GM18909 (cell line): Measurements from ENCODE around the gene SLC2A3.
"Not testable (repeated sequence)": the region's sequence is repeated elsewhere in the genome, so short reads cannot be mapped to it uniquely, and the experiment has no call there.

Experiments used
- ATAC-seq: cut with Tn5 transposase; IDR thresholded peaks from one replicate; pipeline ENCODE4 v1.9.1; 2021; ENCODE audit warnings: mild to moderate bottlenecking; ENCODE audit not compliant: unreplicated experiment, poor library complexity

SLC2A3 gene

DNA sequence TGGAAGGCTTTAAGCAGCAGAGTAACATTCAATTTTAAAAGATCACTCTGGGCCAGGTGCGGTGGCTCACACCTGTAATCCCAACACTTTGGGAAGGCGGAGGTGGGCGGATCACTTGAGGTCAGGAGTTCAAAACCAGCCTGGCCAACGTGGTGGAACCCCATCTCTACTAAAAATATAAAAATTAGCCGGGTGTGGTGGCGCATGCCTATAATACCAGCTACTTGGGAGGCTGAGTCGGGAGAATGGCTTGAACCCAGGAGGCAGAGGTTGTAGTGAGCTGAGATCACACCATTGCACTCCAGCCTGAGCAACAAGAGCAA lies 17.8 kb downstream of the SLC2A3 start:
- not testable (repeated sequence) for ATAC-seq

GRCh38 chr12:7917392-7918267 lies 18.4 kb downstream of the SLC2A3 start:
- ATAC-seq: no peak

- no peak for ATAC-seq
Observed at GRCh38 chr12:7916936-7917335, 19.1 kb downstream of the SLC2A3 start.

DNA sequence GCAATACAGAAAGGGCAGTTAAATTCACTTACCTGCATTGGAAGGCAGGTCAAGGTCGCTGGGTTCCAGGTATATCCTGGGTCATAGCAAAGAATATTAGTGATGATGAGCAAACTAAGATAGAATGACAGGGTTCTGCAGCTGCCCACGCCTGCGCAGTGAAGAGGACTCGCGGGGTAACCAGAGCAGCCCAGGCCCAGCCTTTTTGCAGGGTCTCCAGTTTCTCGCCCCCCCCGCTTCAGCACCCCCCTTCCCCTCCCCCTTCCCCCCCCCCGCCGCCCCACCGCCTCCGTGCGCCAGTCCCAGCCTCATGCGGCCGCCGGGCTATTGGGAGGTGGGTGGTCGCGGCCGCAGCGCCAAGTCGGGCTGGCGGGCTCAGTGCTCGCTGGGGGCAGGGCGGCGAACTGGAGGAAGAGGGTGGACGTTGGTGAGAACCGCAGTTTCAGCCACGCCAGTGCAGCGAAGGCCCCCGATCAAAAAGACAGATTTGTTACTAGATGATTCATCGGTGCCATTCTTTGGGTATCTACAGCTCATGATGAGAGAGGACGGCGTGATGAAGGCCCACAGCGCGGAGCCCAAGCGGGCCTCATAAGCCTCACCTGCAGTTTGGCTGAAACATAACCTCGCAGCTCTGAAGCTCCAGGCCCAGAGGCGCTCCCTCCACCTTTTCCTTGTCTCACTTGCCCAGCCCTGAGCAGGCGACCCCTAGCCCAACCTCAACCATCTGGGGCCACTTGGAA lies 20.2 kb downstream of the SLC2A3 start:
- no peak for ATAC-seq

- ATAC-seq: not testable (repeated sequence)
Observed at GRCh38 chr12:7910106-7910505, 25.9 kb downstream of the SLC2A3 start.

GRCh38 chr12:7907009-7907408 lies 29.0 kb downstream of the SLC2A3 start:
- ATAC-seq: no peak

DNA sequence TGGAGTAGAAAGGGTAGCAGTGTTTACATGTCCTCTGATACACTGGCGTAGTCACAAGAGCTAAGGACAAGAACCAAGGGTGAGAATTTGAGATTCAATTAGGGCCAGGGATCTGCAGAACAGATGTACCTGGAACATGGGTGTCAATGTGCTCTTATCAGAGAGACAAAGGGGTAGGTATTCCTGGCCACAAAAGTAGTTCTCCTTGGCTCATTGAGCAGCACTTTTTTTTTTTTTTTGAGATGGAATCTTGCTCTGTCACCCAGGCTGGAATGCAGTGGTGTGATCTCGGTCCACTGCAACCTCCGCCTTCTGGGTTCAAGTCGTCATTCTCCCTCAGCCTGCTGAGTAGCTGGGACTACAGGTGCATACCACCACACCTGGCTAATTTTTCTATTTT lies 29.7 kb downstream of the SLC2A3 start:
- ATAC-seq: not testable (repeated sequence)

DNA sequence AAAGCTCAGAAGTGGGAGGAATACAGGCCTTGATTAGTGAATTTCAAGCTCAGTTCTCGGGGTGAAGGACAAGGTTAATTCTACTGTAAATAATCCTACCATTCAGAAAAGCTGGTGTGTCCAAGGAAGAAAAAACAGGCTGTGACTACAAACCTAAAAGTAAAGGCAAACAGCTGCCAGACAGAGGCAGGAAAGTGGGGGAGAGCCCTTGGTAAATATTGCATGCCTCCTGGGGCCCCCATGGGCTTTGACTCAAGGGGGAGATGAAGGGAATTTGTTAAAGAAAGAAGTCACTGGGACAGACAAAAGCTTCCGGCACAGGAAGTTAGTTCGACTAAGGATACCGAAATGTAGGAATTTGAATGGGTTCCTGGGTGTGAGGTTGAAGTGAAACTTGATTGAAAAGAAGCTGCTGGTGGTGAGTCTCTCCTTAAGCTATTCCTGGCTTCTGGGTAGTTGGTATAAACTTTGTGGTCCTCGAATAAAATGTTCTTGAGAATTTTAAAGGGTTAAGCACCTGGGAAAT lies 30.3 kb downstream of the SLC2A3 start:
- not testable (repeated sequence) for ATAC-seq

GRCh38 chr12:7905071-7905470 lies 30.9 kb downstream of the SLC2A3 start:
- no peak for ATAC-seq

DNA sequence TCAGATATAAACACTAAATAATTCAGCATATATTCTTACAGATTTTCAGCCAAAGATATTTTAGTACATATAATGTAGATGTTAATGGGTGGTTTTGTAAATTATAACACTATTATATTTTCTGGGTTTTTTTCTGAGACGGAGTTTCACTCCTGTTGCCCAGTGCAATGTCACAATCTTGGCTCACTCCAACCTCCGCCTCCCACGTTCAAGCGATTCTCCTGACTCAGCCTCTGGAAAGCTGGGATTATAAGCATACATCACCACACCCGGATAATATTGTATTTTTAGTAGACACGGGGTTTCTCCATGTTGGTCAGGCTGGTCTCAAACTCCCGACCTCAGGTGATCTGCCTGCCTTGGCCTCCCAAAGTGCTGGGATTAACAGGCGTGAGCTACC lies 33.6 kb downstream of the SLC2A3 start:
- ATAC-seq: not testable (repeated sequence)

DNA sequence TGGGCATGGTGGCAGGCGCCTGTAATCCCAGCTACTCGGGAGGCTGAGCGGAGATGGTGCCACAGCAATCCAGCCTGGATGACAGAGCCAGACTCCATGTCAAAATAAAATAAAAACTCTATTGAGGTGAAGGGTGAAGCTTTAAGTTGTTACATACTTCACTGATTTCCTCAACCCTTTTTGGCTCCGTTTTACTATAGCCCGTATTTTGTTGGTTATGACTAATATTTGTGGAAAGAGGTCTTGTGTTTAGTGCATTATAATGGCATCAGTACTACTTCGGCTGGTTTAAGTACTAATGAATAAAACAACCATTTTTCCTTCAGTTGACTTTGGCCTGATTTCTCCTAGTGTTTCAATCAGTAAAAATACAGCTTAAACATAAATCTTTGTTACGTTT lies 36.2 kb downstream of the SLC2A3 start:
- no peak for ATAC-seq

GRCh38 chr12:7896726-7897125 lies 39.3 kb downstream of the SLC2A3 start:
- not testable (repeated sequence) for ATAC-seq

DNA sequence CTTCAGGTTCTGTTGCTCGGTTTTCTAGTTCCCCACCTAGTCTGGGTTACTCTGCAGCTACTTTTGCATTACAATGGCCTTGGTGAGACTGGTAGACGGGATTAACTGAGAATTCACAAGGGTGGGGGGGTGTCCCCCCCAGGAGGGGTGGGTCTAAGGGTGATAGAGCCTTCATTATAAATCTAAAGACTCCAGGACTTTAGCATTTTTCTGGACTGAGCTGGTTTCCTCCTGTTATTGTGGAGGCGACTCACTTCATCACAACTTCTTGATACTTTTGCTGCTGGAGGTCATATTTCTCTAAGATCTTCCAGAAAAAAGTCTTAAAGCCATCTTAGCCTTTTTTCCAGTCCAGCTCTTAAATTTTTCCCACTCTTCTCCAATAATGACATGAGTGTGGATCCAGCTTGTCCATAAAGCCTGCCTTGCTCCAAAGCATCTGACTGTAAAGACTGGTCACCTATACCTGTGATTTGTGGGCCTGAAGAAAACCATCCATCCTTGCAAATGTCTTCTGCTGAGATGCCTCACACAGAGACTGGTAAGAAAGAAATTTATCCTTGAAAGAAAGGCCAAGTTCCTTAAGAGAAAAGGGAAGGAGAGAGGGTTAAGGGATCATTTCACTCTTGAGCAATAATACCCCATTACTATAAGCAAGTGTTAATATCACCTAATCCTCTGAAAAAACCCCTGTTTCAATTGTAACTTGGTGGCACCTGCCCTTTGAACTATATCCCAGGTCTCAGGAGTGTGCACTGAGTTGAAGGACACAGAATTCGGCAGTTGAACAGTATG lies 43.6 kb downstream of the SLC2A3 start:
- ATAC-seq: no peak

GRCh38 chr12:7884689-7885088 lies 51.3 kb downstream of the SLC2A3 start:
- no peak for ATAC-seq

DNA sequence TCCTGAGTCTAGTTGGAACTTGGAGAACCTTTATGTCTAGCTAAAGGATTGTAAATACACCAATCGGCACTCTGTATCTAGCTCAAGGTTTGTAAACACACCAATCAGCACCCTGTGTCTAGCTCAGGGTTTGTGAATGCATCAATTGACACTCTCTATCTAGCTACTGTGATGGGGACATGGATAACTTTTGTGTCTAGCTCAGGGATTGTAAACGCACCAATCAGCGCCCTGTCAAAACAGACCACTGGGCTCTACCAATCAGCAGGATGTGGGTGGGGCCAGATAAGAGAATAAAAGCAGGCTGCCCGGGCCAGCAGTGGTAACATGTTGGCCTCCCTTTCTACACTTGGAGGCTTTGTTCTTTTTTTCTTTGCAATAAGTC lies 54.3 kb downstream of the SLC2A3 start:
- not testable (repeated sequence) for ATAC-seq

- not testable (repeated sequence) for ATAC-seq
Observed at GRCh38 chr12:7880952-7881735, 54.8 kb downstream of the SLC2A3 start.

- no peak for ATAC-seq
Observed at GRCh38 chr12:7879246-7879645, 56.7 kb downstream of the SLC2A3 start.

- ATAC-seq: no peak
Observed at GRCh38 chr12:7877420-7877819, 58.6 kb downstream of the SLC2A3 start.

- ATAC-seq: no peak
Observed at GRCh38 chr12:7872566-7873319, 63.2 kb downstream of the SLC2A3 start, which contains the start of gene SLC2A14. TSS of gene SLC2A14 (minus strand) at chr12:7872915. CDS start at chr12:7869880, 3,035 bp downstream.
